H54 (cell line): ENCODE measurements around the gene BICDL2.

Experiments used
- DNase-seq: peaks from one replicate; pipeline ENCODE4 v3.0.0; 2011; ENCODE audit warnings: low spot score, mixed read lengths; ENCODE audit not compliant: insufficient read length
- FAIRE-seq: peaks from 3 replicates; lab custom pipeline; 2011; peaks lifted over from hg19 to GRCh38; lab: Jason Lieb, UNC
- POLR2A ChIP-seq: IDR thresholded peaks from 2 replicates; pipeline ENCODE4 v1.6.1; 2011; ENCODE audit warnings: low read depth, mild to moderate bottlenecking, low read length

The BICDL2 gene

GRCh38 chr16:3027983-3028715 is 8.6 kb downstream of the BICDL2 start:
- TF ChIP-seq POLR2A = no peak
- FAIRE-seq = no peak
- peak; percentile 94 for DNase-seq

GRCh38 chr16:3027489-3027795 is 9.3 kb downstream of the BICDL2 start:
- no peak for TF ChIP-seq POLR2A
- FAIRE-seq (no peak), DNase-seq (no peak)

- FAIRE-seq (no peak), DNase-seq (no peak)
- no peak for TF ChIP-seq POLR2A
Measured at GRCh38 chr16:3026609-3027488, 9.9 kb downstream of the BICDL2 start.

GRCh38 chr16:3026003-3026378 is 10.8 kb downstream of the BICDL2 start:
- no peak for FAIRE-seq

GRCh38 chr16:3025032-3026002 is 11.4 kb downstream of the BICDL2 start:
- DNase-seq (no peak), FAIRE-seq (no peak)
- TF ChIP-seq POLR2A = no peak

More at GRCh38 chr16:3026003-3026378, 10.8 kb downstream of the BICDL2 start:
- no peak for TF ChIP-seq POLR2A
- DNase-seq = no peak

GRCh38 chr16:3023669-3024478 is 12.9 kb downstream of the BICDL2 start, which contains the start of the genes HCFC1R1 and THOC6:
Gene HCFC1R1 (minus strand): TSS chr16:3023942. CDS start chr16:3023941, 1 bp downstream.
Gene THOC6 (plus strand): TSS chr16:3024035. CDS start chr16:3024327, 292 bp downstream.
- DNase-seq (peak; percentile 87), FAIRE-seq (peak; percentile 82)
- TF ChIP-seq POLR2A = peak; percentile 76

GRCh38 chr16:3023415-3023668 is 13.4 kb downstream of the BICDL2 start:
- FAIRE-seq (no peak), DNase-seq (peak; percentile 64)
- TF ChIP-seq POLR2A = no peak; the same call in 1 of the 2 replicates

GRCh38 chr16:3022684-3023414 is 13.9 kb downstream of the BICDL2 start:
- peak; percentile 55 for DNase-seq
- no peak for FAIRE-seq
- TF ChIP-seq POLR2A = peak; percentile 3

- FAIRE-seq (no peak), DNase-seq (peak; percentile 83)
- TF ChIP-seq POLR2A = 0 out of 2 replicates have a peak, but pooled peaks have one; percentile 24
Measured at GRCh38 chr16:3022208-3022683, 14.5 kb downstream of the BICDL2 start.

- FAIRE-seq (peak; percentile 85), DNase-seq (peak; percentile 75)
- TF ChIP-seq POLR2A = 0 out of 2 replicates have a peak, but pooled peaks have one; percentile 26
Measured at GRCh38 chr16:3021449-3022207, 15.1 kb downstream of the BICDL2 start.
